Right cardiac atrium (tissue), 5 donors: ENCODE data around the gene HOXB3. TPM values are rescaled to one million over a fixed set of nuclear protein-coding genes. Genes with fewer than 3 reads are reported as not detected.

Experiments
- ATAC-seq, 2 donors: fragments of 200-7000 bp; cut with Tn5 transposase; one replicate each; pipeline versions ENCODE4 v1.8.0 to v1.9.1; 2020; ENCODE audit warnings: moderate library complexity in 2 of 2, mild to moderate bottlenecking in 1 of 2
- DNase-seq, 3 donors: peaks; one replicate each; pipeline ENCODE4 v3.0.0-alpha.2; 2020
- H3K27ac ChIP-seq: one replicate; pipeline ENCODE4 v1.5.1; 2013; ENCODE audit warnings: mild to moderate bottlenecking, low read length, control low read depth, moderate library complexity
- H3K27me3 ChIP-seq: one replicate; pipeline ENCODE4 v1.6.1; 2013; ENCODE audit not compliant: control insufficient read depth, insufficient read depth
- H3K4me1 ChIP-seq: one replicate; pipeline ENCODE4 v1.6.1; 2013; ENCODE audit warnings: low read length; ENCODE audit not compliant: control insufficient read depth, insufficient read depth
- H3K4me3 ChIP-seq: one replicate; pipeline ENCODE4 v1.5.1; 2013; ENCODE audit warnings: low read length, control low read depth
- H3K9me3 ChIP-seq: one replicate; pipeline ENCODE4 v1.6.1; 2013; ENCODE audit warnings: low read length; ENCODE audit not compliant: control insufficient read depth
- WGBS: extraction: QIAGEN DNeasy Blood & Tissue Kit; methylation state at CpG from one replicate; pipeline ENCODE4 v1.1.7; 2013; 5-methylcytosine and 5-hydroxymethylcytosine counted together
- intact Hi-C, 4 donors: fragments of 100-400 bp; cut with DNase I; formaldehyde crosslinking; loops; one replicate each; pipeline versions ENCODE4 v1.11.0 to v1.14.0; 2022 to 2023
- long read RNA-seq, 4 donors: library from polyadenylated mRNA; unstranded; transcript quantifications; one replicate each; pipeline ENCODE4 v2.0.0, GENCODE V29; 2020 to 2021
- polyA plus RNA-seq: library from polyadenylated mRNA; stranded (reverse); fragments of 200-250 nt; gene quantifications from one replicate; pipeline ENCODE4 v1.2.3, GENCODE V29; 2013
- total RNA-seq, 4 donors: library from RNA; stranded (reverse); fragmentation: NEBNext Ultra II Directional; extraction: Animal tissue kit (Norgen Biotek cat#: 25700); gene quantifications; one replicate each; pipeline ENCODE4 v1.2.1, GENCODE V29; 2021
- donor health status: healthy with polysubstance abuse.
- donor health status: DM: no; HTN: yes; CAD: no.
- donor health status: DM: no; HTN: no; CAD: no.
- donor health status: DM: no; HTN: yes; CAD: no; lungs with severe emphysema.
- donor health status: DM: yes; HTN: yes; CAD: no.

HOXB3 gene
- total RNA-seq (1 to 10 TPM; 1.2 to 2.3 (median 2.2) TPM), polyA plus RNA-seq (2.8 TPM)
- long read RNA-seq, donor 1, full-length matches to known transcripts = 2 of 5 reads
- long read RNA-seq, donor 1, partial matches to known transcripts = 0 of 5 reads
- long read RNA-seq, donor 1, other reads (novel, unspliced or antisense) = 3 of 5 reads
- long read RNA-seq, donor 2 = 0 reads
- long read RNA-seq, donor 3, partial matches to known transcripts = 0 of 1 reads
- long read RNA-seq, donor 3, other reads (novel, unspliced or antisense) = 1 of 1 reads
- long read RNA-seq, donor 4 = 0 reads

- ATAC-seq = no peak
- Histone ChIP-seq H3K4me3 (no peak within 1 kb of the TSS), H3K27me3 (no peaks in the 10 kb centered on the region), H3K27ac (no peak within 1 kb of the TSS), H3K9me3 (no peaks in the 10 kb centered on the region), H3K4me1 (no peaks in the 10 kb centered on the region)
- no peak for DNase-seq
- WGBS = 59% methylated on average over 23 of the region's 23 CpGs
- intact Hi-C loops = loop anchor here in 2 of 4 donors (10.0 kb wide), 2 partner anchors 235 to 255 kb away; no protein-coding TSS in a partner anchor
Observed at GRCh38 chr17:48589831-48590606, at the start of gene HOXB3. Gene HOXB3 (minus strand): TSS chr17:48590241. CDS start chr17:48552474, 37,767 bp downstream.

GRCh38 chr17:48639136-48639535 is 49.1 kb upstream of the HOXB3 start:
- H3K27me3 ChIP-seq = peaks cover 4% of the 10 kb centered on the region
- no peak for ATAC-seq
- H3K9me3 ChIP-seq = no peaks in the 10 kb centered on the region
- no peak for DNase-seq
- 19% methylated on average over 5 of the region's 5 CpGs for WGBS
- intact Hi-C loops = no loop called here
- no peak overlapping the region for H3K4me3 ChIP-seq
- H3K27ac ChIP-seq = no peak overlapping the region
- H3K4me1 ChIP-seq = no peaks in the 10 kb centered on the region

- H3K27ac ChIP-seq = no peak overlapping the region
- DNase-seq = no peak
- no peak for ATAC-seq
- no peaks in the 10 kb centered on the region for H3K4me1 ChIP-seq
- 23% methylated on average over 18 of the region's 18 CpGs for WGBS
- intact Hi-C loops = no loop called here
- no peaks in the 10 kb centered on the region for H3K9me3 ChIP-seq
- H3K27me3 ChIP-seq = peaks cover 4% of the 10 kb centered on the region
- no peak overlapping the region for H3K4me3 ChIP-seq
Observed at GRCh38 chr17:48637323-48638260, 47.6 kb upstream of the HOXB3 start.

- H3K27me3 ChIP-seq = peaks cover 4% of the 10 kb centered on the region
- H3K4me1 ChIP-seq = no peaks in the 10 kb centered on the region
- H3K27ac ChIP-seq = no peak overlapping the region
- no peaks in the 10 kb centered on the region for H3K9me3 ChIP-seq
- DNase-seq = peak; percentile 63 to 81 (median 81)
- no peak overlapping the region for H3K4me3 ChIP-seq
- peak; percentile 56 to 59 for ATAC-seq
- intact Hi-C loops = no loop called here
- WGBS = 4% methylated on average over 39 of the region's 39 CpGs
Observed at GRCh38 chr17:48636177-48637018, 46.4 kb upstream of the HOXB3 start.

- Histone ChIP-seq H3K4me3 (no peak overlapping the region), H3K27ac (no peak overlapping the region), H3K9me3 (no peaks in the 10 kb centered on the region), H3K4me1 (no peaks in the 10 kb centered on the region), H3K27me3 (peaks cover 4% of the 10 kb centered on the region)
- intact Hi-C loops = no loop called here
- no peak for ATAC-seq
- no peak for DNase-seq
- 22% methylated on average over 20 of the region's 20 CpGs for WGBS
Observed at GRCh38 chr17:48634493-48635208, 44.6 kb upstream of the HOXB3 start.

- no peak for DNase-seq
- WGBS = 16% methylated on average over 35 of the region's 35 CpGs
- intact Hi-C loops = no loop called here
- Histone ChIP-seq H3K4me3 (no peak overlapping the region), H3K27ac (no peak overlapping the region), H3K27me3 (peaks cover 4% of the 10 kb centered on the region), H3K4me1 (no peaks in the 10 kb centered on the region), H3K9me3 (no peaks in the 10 kb centered on the region)
- no peak for ATAC-seq
Observed at GRCh38 chr17:48633266-48633677, 43.2 kb upstream of the HOXB3 start.

GRCh38 chr17:48632579-48633265 is 42.7 kb upstream of the HOXB3 start:
- intact Hi-C loops = no loop called here
- DNase-seq (no peak), ATAC-seq (no peak)
- no peak overlapping the region for H3K4me3 ChIP-seq
- no peaks in the 10 kb centered on the region for H3K9me3 ChIP-seq
- peaks cover 4% of the 10 kb centered on the region for H3K27me3 ChIP-seq
- no peak overlapping the region for H3K27ac ChIP-seq
- 21% methylated on average over 7 of the region's 7 CpGs for WGBS
- H3K4me1 ChIP-seq = no peaks in the 10 kb centered on the region

GRCh38 chr17:48631693-48632578 is 41.9 kb upstream of the HOXB3 start:
- Histone ChIP-seq H3K4me3 (no peak overlapping the region), H3K27me3 (peaks cover 4% of the 10 kb centered on the region), H3K4me1 (no peaks in the 10 kb centered on the region), H3K27ac (no peak overlapping the region), H3K9me3 (no peaks in the 10 kb centered on the region)
- 19% methylated on average over 7 of the region's 7 CpGs for WGBS
- intact Hi-C loops = no loop called here
- no peak for ATAC-seq
- DNase-seq = no peak
